ENCODE data around the gene NCEH1. TPM values are rescaled to one million over a fixed set of nuclear protein-coding genes. Genes with fewer than 3 reads are reported as not detected.
A peak's percentile ranks its signal among the peaks of the same experiment; 100 is the strongest.
"Not testable (repeated sequence)": the region's sequence is repeated elsewhere in the genome, so short reads cannot be mapped to it uniquely, and the experiment has no call there.

Gene NCEH1
- total RNA-seq (10.4 and 10.5 TPM in 2 replicates), polyA plus RNA-seq (3.3 and 4.7 TPM in 2 replicates)

GRCh38 chr3:172710664-172711453, at the start of gene NCEH1:
NCEH1 (minus strand) TSS chr3:172711067; CDS start chr3:172710984, 83 bp downstream.
- no peaks in the 10 kb centered on the region for H3K9me3 ChIP-seq (ENCODE audit: low read depth)

GRCh38 chr3:172760416-172760815, 49.5 kb upstream of the NCEH1 start:
- H2AFZ ChIP-seq; H3K4me1 ChIP-seq (ENCODE audit: insufficient read depth); H3K36me3 ChIP-seq (replicated peaks; ENCODE audit: insufficient read depth, low read depth); DNase-seq (ENCODE audit: low spot score); H3K9me2 ChIP-seq (replicated peaks; ENCODE audit: insufficient read depth); H3K27me3 ChIP-seq; H3K4me3 ChIP-seq; H3K9me3 ChIP-seq (ENCODE audit: low read depth); H4K20me1 ChIP-seq (ENCODE audit: insufficient read depth, poor library complexity, severe bottlenecking); H3K27ac ChIP-seq; H3K79me2 ChIP-seq; H3K4me2 ChIP-seq: not testable (repeated sequence)
- 97% methylated on average over 6 of the region's 6 CpGs for WGBS (ENCODE audit: low lambda C conversion rate, missing lambda C conversion rate)

More at GRCh38 chr3:172710664-172711453, at the start of gene NCEH1:
- no peaks in the 10 kb centered on the region for H3K27me3 ChIP-seq
- H3K4me3 ChIP-seq, result peak within 1 kb of the TSS; percentile 68
- peaks cover 10% of the 10 kb centered on the region for H3K79me2 ChIP-seq
- peak within 1 kb of the TSS; percentile 89 for H3K4me2 ChIP-seq
- H3K4me1 ChIP-seq (ENCODE audit: insufficient read depth), result no peaks in the 10 kb centered on the region
- H3K9me2 ChIP-seq (replicated peaks; ENCODE audit: insufficient read depth), result no peaks in the 10 kb centered on the region
- peak; percentile 94 for DNase-seq (ENCODE audit: low spot score)
- H3K27ac ChIP-seq, result peak within 1 kb of the TSS; percentile 88
- H3K36me3 ChIP-seq (replicated peaks; ENCODE audit: insufficient read depth, low read depth), result no peaks in the 10 kb centered on the region
- TF ChIP-seq EZH2phosphoT487 (IDR thresholded peaks at IDR 0.05; ENCODE audit: low read depth, severe bottlenecking, unreplicated experiment), result no peak
- TF ChIP-seq CTCF (IDR thresholded peaks at IDR 0.05; ENCODE audit: poor library complexity), result peak; percentile 72
- TF ChIP-seq EZH2 (IDR thresholded peaks at IDR 0.05; ENCODE audit: borderline replicate concordance), result no peak
- no peaks in the 10 kb centered on the region for H4K20me1 ChIP-seq (ENCODE audit: insufficient read depth, poor library complexity, severe bottlenecking)
- 1% methylated on average over 41 of the region's 41 CpGs for WGBS (ENCODE audit: low lambda C conversion rate, missing lambda C conversion rate)
- peak within 1 kb of the TSS; percentile 72 for H2AFZ ChIP-seq

- Histone ChIP-seq H3K27me3 (no peaks in the 10 kb centered on the region), H3K27ac (no peak overlapping the region), H3K4me2 (no peak overlapping the region), H3K4me1 (ENCODE audit: insufficient read depth) (no peaks in the 10 kb centered on the region), H4K20me1 (ENCODE audit: insufficient read depth, poor library complexity, severe bottlenecking) (no peaks in the 10 kb centered on the region), H2AFZ (no peak overlapping the region), H3K9me3 (ENCODE audit: low read depth) (no peaks in the 10 kb centered on the region), H3K79me2 (peaks cover 36% of the 10 kb centered on the region), H3K36me3 (replicated peaks; ENCODE audit: insufficient read depth, low read depth) (no peaks in the 10 kb centered on the region), H3K4me3 (no peak overlapping the region), H3K9me2 (replicated peaks; ENCODE audit: insufficient read depth) (no peaks in the 10 kb centered on the region)
- no peak for DNase-seq (ENCODE audit: low spot score)
- WGBS (ENCODE audit: low lambda C conversion rate, missing lambda C conversion rate), result 96% methylated on average over 1 of the region's 1 CpG
- no peak for TF ChIP-seq EZH2phosphoT487 (IDR thresholded peaks at IDR 0.05; ENCODE audit: low read depth, severe bottlenecking, unreplicated experiment)
- no peak for TF ChIP-seq CTCF (IDR thresholded peaks at IDR 0.05; ENCODE audit: poor library complexity)
- no peak for TF ChIP-seq EZH2 (IDR thresholded peaks at IDR 0.05; ENCODE audit: borderline replicate concordance)
Observed at GRCh38 chr3:172753125-172753524, 42.3 kb upstream of the NCEH1 start.

GRCh38 chr3:172752651-172753050, 41.8 kb upstream of the NCEH1 start:
- no peaks in the 10 kb centered on the region for H3K36me3 ChIP-seq (replicated peaks; ENCODE audit: insufficient read depth, low read depth)
- no peak for DNase-seq (ENCODE audit: low spot score)
- WGBS (ENCODE audit: low lambda C conversion rate, missing lambda C conversion rate), result 96% methylated on average over 1 of the region's 1 CpG
- no peaks in the 10 kb centered on the region for H3K9me2 ChIP-seq (replicated peaks; ENCODE audit: insufficient read depth)
- no peak for TF ChIP-seq EZH2phosphoT487 (IDR thresholded peaks at IDR 0.05; ENCODE audit: low read depth, severe bottlenecking, unreplicated experiment)
- TF ChIP-seq EZH2 (IDR thresholded peaks at IDR 0.05; ENCODE audit: borderline replicate concordance), result no peak
- TF ChIP-seq CTCF (IDR thresholded peaks at IDR 0.05; ENCODE audit: poor library complexity), result no peak
- no peak overlapping the region for H2AFZ ChIP-seq
- H3K27ac ChIP-seq, result no peak overlapping the region
- H4K20me1 ChIP-seq (ENCODE audit: insufficient read depth, poor library complexity, severe bottlenecking), result no peaks in the 10 kb centered on the region
- H3K4me3 ChIP-seq, result no peak overlapping the region
- H3K79me2 ChIP-seq, result peaks cover 36% of the 10 kb centered on the region
- H3K4me2 ChIP-seq, result no peak overlapping the region
- no peaks in the 10 kb centered on the region for H3K4me1 ChIP-seq (ENCODE audit: insufficient read depth)
- H3K27me3 ChIP-seq, result no peaks in the 10 kb centered on the region
- no peaks in the 10 kb centered on the region for H3K9me3 ChIP-seq (ENCODE audit: low read depth)
